HCT116 (cell line): ENCODE data around the gene OPRL1. TPM values are rescaled to one million over a fixed set of nuclear protein-coding genes. Genes with fewer than 3 reads are reported as not detected.

ENCODE experiments used
- ATAC-seq: fragments of 200-7000 bp; cut with Tn5 transposase; 2 replicates; pipeline ENCODE4 v1.9.1; 2020; ENCODE audit warnings: mild to moderate bottlenecking, moderate library complexity
- BruUV-seq: library from RNA; stranded (reverse); fragments of 400-500 nt; replicated peaks from 2 replicates; lab custom pipeline; 2021; lab: Mats Ljungman, UMichigan
- CTCF ChIA-PET: fragments of 300-600 bp; sonication (Branson Sonifier 250); formaldehyde crosslinking; loops from one replicate; lab custom pipeline; 2021; ENCODE audit warnings: antibody characterized with exemption; lab: Charles Lee
- POLR2A ChIA-PET: fragments of 300-600, 350-600 bp; sonication (Branson Sonifier 250); formaldehyde crosslinking; loops from one replicate; lab custom pipeline; 2021; ENCODE audit warnings: antibody characterized with exemption; lab: Charles Lee
- RAD21 ChIA-PET, 2 experiments: fragments of 300-600 bp; sonication (Branson Sonifier 250); formaldehyde crosslinking; loops; one replicate each; lab custom pipeline; 2023; ENCODE audit warnings: low total read pairs in 2 of 2; ENCODE audit not compliant: uncharacterized antibody in 2 of 2, unreplicated experiment in 2 of 2, low non-redundant PET in 1 of 2; lab: Charles Lee
- DNase-seq: peaks from one replicate; pipeline ENCODE4 v3.0.0-alpha.2; 2010; ENCODE audit warnings: low read depth, low spot score
- H2AFZ ChIP-seq: fragments of 200-600 bp; shearing (Covaris generic), sonication (generic); 2 replicates; pipeline ENCODE4 v1.6.1; 2017; ENCODE audit warnings: low read depth, mixed run types, mixed read lengths, antibody characterized with exemption, low read length; ENCODE audit not compliant: poor library complexity, severe bottlenecking
- H3K27ac ChIP-seq: 2 replicates; pipeline ENCODE4 v1.5.1; 2012; ENCODE audit warnings: low read depth, low read length
- H3K27me3 ChIP-seq: fragments of 200-600 bp; sonication (generic); 2 replicates; pipeline ENCODE4 v1.6.1; 2016; ENCODE audit warnings: mixed run types, low read length, mixed read lengths; ENCODE audit not compliant: insufficient read depth
- H3K36me3 ChIP-seq, 2 experiments: fragments of 200-500 bp in 1 of 2; fragments of 200-600 bp in 1 of 2; sonication (Bioruptor generic) in 1 of 2; sonication (generic) in 1 of 2; 2 replicates each; pipeline versions ENCODE4 v1.5.1 to v1.6.1; 2014 to 2016; ENCODE audit warnings: low read length in 2 of 2, inconsistent platforms in 1 of 2, mixed read lengths in 1 of 2, mixed run types in 1 of 2; ENCODE audit not compliant: insufficient read depth in 2 of 2, control insufficient read depth in 1 of 2
- H3K4me1 ChIP-seq, 2 experiments: fragments of 200-600 bp in 1 of 2; sonication (generic) in 1 of 2; 2 replicates each; pipeline versions ENCODE4 v1.5.1 to v1.6.1; 2012 to 2017; ENCODE audit warnings: low read length in 2 of 2, inconsistent platforms in 1 of 2, mild to moderate bottlenecking in 1 of 2, mixed read lengths in 1 of 2, mixed run types in 1 of 2, moderate library complexity in 1 of 2; ENCODE audit not compliant: insufficient read depth in 2 of 2, control insufficient read depth in 1 of 2
- H3K4me2 ChIP-seq: fragments of 200-600 bp; sonication (generic); 2 replicates; pipeline ENCODE4 v1.6.1; 2017; ENCODE audit warnings: mixed run types, low read length, mixed read lengths
- H3K4me3 ChIP-seq, 2 experiments: fragments of 200-600 bp in 1 of 2; sonication (generic) in 1 of 2; replicated peaks in 1 of 2; 2 replicates each; pipeline ENCODE4 v1.5.1; 2011 to 2016; ENCODE audit warnings: low read length in 2 of 2, control low read depth in 1 of 2, low read depth in 1 of 2, mild to moderate bottlenecking in 1 of 2, mixed read lengths in 1 of 2, mixed run types in 1 of 2
- H3K79me2 ChIP-seq: fragments of 200-600 bp; sonication (generic); 2 replicates; pipeline ENCODE4 v1.6.1; 2017; ENCODE audit warnings: mild to moderate bottlenecking, mixed run types, low read length, moderate library complexity, mixed read lengths; ENCODE audit not compliant: insufficient read depth
- H3K9ac ChIP-seq: fragments of 200-600 bp; sonication (generic); 2 replicates; pipeline ENCODE4 v1.6.1; 2016; ENCODE audit warnings: low read length, mixed read lengths
- H3K9me2 ChIP-seq: fragments of 200-600 bp; sonication (generic), shearing (Covaris generic); 2 replicates; pipeline ENCODE4 v1.6.1; 2017; ENCODE audit warnings: mixed run types, mild to moderate bottlenecking, moderate library complexity; ENCODE audit not compliant: insufficient read depth
- H3K9me3 ChIP-seq, 2 experiments: fragments of 200-500 bp in 1 of 2; fragments of 200-600 bp in 1 of 2; sonication (Bioruptor generic) in 1 of 2; sonication (generic) in 1 of 2; 2 replicates each; pipeline ENCODE4 v1.6.1; 2014 to 2017; ENCODE audit warnings: low read length in 2 of 2, mixed read lengths in 2 of 2, inconsistent platforms in 1 of 2, low read depth in 1 of 2, mild to moderate bottlenecking in 1 of 2, mixed run types in 1 of 2, moderate library complexity in 1 of 2; ENCODE audit not compliant: control insufficient read depth in 1 of 2, insufficient read depth in 1 of 2
- H4K20me1 ChIP-seq: fragments of 200-600 bp; sonication (generic), shearing (Covaris generic); 2 replicates; pipeline ENCODE4 v1.6.1; 2017; ENCODE audit warnings: mixed run types, mild to moderate bottlenecking, moderate library complexity; ENCODE audit not compliant: insufficient read depth
- CBX3 ChIP-seq: IDR thresholded peaks from 2 replicates; pipeline ENCODE4 v1.6.1; 2012; ENCODE audit warnings: low read depth
- CEBPB ChIP-seq: IDR thresholded peaks from 2 replicates; pipeline ENCODE4 v1.6.1; 2012; ENCODE audit warnings: low read depth
- EZH2phosphoT487 ChIP-seq: fragments of 200-600 bp; IDR thresholded peaks from 2 replicates; pipeline ENCODE4 v1.6.1; 2018; ENCODE audit warnings: antibody characterized with exemption, borderline replicate concordance
- POLR2A ChIP-seq: IDR thresholded peaks from 2 replicates; pipeline ENCODE4 v1.7.0; 2011; ENCODE audit warnings: borderline replicate concordance; ENCODE audit not compliant: insufficient read depth, insufficient read length; ENCODE audit errors: extremely low read depth
- POLR2AphosphoS5 ChIP-seq: IDR thresholded peaks from 2 replicates; pipeline ENCODE4 v1.6.1; 2011; ENCODE audit warnings: mild to moderate bottlenecking, low read depth, low read length, moderate library complexity
- RAD21 ChIP-seq: IDR thresholded peaks from 2 replicates; pipeline ENCODE4 v1.6.1; 2012; ENCODE audit warnings: low read depth, mild to moderate bottlenecking
- SIN3A ChIP-seq: IDR thresholded peaks from 2 replicates; pipeline ENCODE4 v1.6.1; 2012; ENCODE audit warnings: low read depth
- SP1 ChIP-seq: IDR thresholded peaks from 2 replicates; pipeline ENCODE4 v1.6.1; 2012; ENCODE audit warnings: low read depth
- SRF ChIP-seq: IDR thresholded peaks from 2 replicates; pipeline ENCODE4 v1.6.1; 2012; ENCODE audit warnings: low read depth
- TCF7L2 ChIP-seq: IDR thresholded peaks from 2 replicates; pipeline ENCODE4 v1.7.0; 2011; ENCODE audit warnings: borderline replicate concordance, inconsistent platforms; ENCODE audit not compliant: insufficient read depth, insufficient read length; ENCODE audit errors: extremely low read depth
- YY1 ChIP-seq: IDR thresholded peaks from 2 replicates; pipeline ENCODE4 v1.6.1; 2011; ENCODE audit warnings: low read length, low read depth, moderate library complexity, mild to moderate bottlenecking; ENCODE audit not compliant: insufficient replicate concordance; ENCODE audit errors: extremely low read depth
- ZFX ChIP-seq: fragments of 450-650 bp; IDR thresholded peaks from 2 replicates; pipeline ENCODE4 v1.6.1; 2017
- ZNF274 ChIP-seq: fragments of 200-500 bp; sonication (Bioruptor generic); IDR thresholded peaks from 2 replicates; pipeline ENCODE4 v1.6.1; 2014; ENCODE audit warnings: mild to moderate bottlenecking, low read depth, low read length, inconsistent platforms
- intact Hi-C: fragments of 100-400 bp; cut with micrococcal nuclease; formaldehyde crosslinking; loops from 2 replicates; pipeline ENCODE4 v1.10.0; 2022
- total RNA-seq: library from RNA; stranded (reverse); gene quantifications from one replicate; pipeline ENCODE4 v1.2.1, GENCODE V29; 2021; ENCODE audit not compliant: unreplicated experiment
- TF ChIP-seq, protein P1 (sequence below): IDR thresholded peaks from 2 replicates; pipeline ENCODE4 v1.6.1; 2012
- TF ChIP-seq, protein P2 (sequence below): IDR thresholded peaks from 2 replicates; pipeline ENCODE4 v1.6.1; 2011; ENCODE audit warnings: mild to moderate bottlenecking, low read length, moderate library complexity; ENCODE audit not compliant: insufficient replicate concordance; ENCODE audit errors: extremely low read depth
- TF ChIP-seq, protein P3 (sequence below): IDR thresholded peaks from 2 replicates; pipeline ENCODE4 v1.6.1; 2012

The OPRL1 gene
- total RNA-seq, 1 experiment from 2014 or later = 1.6 TPM

- Histone ChIP-seq H3K27me3 (no peaks in the 10 kb centered on the region), H4K20me1 (no peaks in the 10 kb centered on the region), H3K4me1 (no peaks in the 10 kb centered on the region), H2AFZ (no peak overlapping the region), H3K36me3 (no peaks in the 10 kb centered on the region), H3K4me2 (no peak overlapping the region), H3K9me2 (no peaks in the 10 kb centered on the region), H3K9me3 (peaks cover 6% of the 10 kb centered on the region in 2 experiments; a peak in 2 of 4 replicates)
- intact Hi-C loops = no loop called here
- no peak for DNase-seq
- ChIA-PET CTCF (no interaction called here), POLR2A (no interaction called here)
- TF ChIP-seq EZH2phosphoT487 = no peak
- TF ChIP-seq ZFX = no peak
- TF ChIP-seq RAD21 = no peak
- no peak for TF ChIP-seq TCF7L2
- no peak for TF ChIP-seq SIN3A
- TF ChIP-seq, protein P1, sequence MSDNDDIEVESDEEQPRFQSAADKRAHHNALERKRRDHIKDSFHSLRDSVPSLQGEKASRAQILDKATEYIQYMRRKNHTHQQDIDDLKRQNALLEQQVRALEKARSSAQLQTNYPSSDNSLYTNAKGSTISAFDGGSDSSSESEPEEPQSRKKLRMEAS = no peak
- no peak for TF ChIP-seq CEBPB
- TF ChIP-seq, all 23 proteins: peak for 0
- no peak overlapping the region for H3K4me3 ChIP-seq
- H3K79me2 ChIP-seq = no peaks in the 10 kb centered on the region
- H3K27ac ChIP-seq = no peak overlapping the region
- RAD21 ChIA-PET = no interaction called here
- no TSS peak for BruUV-seq
- ATAC-seq = no peak
- H3K9ac ChIP-seq = no peak overlapping the region
These were observed 10.3 kb downstream of the OPRL1 start for GRCh38 chr20:64090165-64090564.

DNA sequence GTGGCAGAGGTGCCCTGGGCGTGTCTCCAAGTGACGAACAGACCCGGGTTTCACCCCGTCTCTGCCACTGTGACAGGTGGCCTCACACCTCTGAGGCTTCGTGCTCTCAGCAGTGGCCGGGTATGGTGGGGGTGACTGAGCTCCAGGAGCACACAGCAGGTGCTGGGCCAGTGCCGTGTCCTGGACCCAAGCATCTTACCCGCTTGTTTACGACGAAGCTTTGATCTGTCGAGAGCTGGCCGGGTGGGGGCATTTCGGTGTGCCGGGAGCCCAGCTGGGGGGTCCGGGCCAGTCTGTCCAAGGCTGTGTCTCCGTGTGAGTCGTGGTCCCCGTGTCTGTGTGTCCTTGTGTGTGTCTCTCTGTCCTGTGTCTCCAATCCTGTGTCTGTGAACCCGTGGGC is 11.5 kb downstream of the OPRL1 start:
- ATAC-seq = no peak
- Histone ChIP-seq H3K36me3 (no peaks in the 10 kb centered on the region), H3K4me3 (no peak overlapping the region), H3K4me1 (no peaks in the 10 kb centered on the region), H3K9ac (no peak overlapping the region), H3K27ac (no peak overlapping the region), H3K9me3 (peaks cover 6% of the 10 kb centered on the region in 2 experiments; a peak in 2 of 4 replicates), H4K20me1 (no peaks in the 10 kb centered on the region), H3K9me2 (no peaks in the 10 kb centered on the region), H3K79me2 (no peaks in the 10 kb centered on the region), H2AFZ (no peak overlapping the region), H3K4me2 (no peak overlapping the region), H3K27me3 (no peaks in the 10 kb centered on the region)
- intact Hi-C loops = no loop called here
- ChIA-PET CTCF (no interaction called here), POLR2A (no interaction called here), RAD21 (no interaction called here)
- no peak for DNase-seq
- TF ChIP-seq, protein P2, sequence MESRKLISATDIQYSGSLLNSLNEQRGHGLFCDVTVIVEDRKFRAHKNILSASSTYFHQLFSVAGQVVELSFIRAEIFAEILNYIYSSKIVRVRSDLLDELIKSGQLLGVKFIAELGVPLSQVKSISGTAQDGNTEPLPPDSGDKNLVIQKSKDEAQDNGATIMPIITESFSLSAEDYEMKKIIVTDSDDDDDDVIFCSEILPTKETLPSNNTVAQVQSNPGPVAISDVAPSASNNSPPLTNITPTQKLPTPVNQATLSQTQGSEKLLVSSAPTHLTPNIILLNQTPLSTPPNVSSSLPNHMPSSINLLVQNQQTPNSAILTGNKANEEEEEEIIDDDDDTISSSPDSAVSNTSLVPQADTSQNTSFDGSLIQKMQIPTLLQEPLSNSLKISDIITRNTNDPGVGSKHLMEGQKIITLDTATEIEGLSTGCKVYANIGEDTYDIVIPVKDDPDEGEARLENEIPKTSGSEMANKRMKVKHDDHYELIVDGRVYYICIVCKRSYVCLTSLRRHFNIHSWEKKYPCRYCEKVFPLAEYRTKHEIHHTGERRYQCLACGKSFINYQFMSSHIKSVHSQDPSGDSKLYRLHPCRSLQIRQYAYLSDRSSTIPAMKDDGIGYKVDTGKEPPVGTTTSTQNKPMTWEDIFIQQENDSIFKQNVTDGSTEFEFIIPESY = no peak
- TF ChIP-seq ZNF274 = no peak
- no peak for TF ChIP-seq SRF
- no peak for TF ChIP-seq POLR2A
- TF ChIP-seq, protein P3, sequence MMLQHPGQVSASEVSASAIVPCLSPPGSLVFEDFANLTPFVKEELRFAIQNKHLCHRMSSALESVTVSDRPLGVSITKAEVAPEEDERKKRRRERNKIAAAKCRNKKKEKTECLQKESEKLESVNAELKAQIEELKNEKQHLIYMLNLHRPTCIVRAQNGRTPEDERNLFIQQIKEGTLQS = no peak
- TF ChIP-seq YY1 = no peak
- no peak for TF ChIP-seq SIN3A
- TF ChIP-seq CEBPB = no peak
- TF ChIP-seq POLR2AphosphoS5 = no peak
- no peak for TF ChIP-seq CBX3
- no peak for TF ChIP-seq SP1
- BruUV-seq = no TSS peak
